G401 (cell line): ENCODE results near the gene PKP3. TPM values are rescaled to one million over a fixed set of nuclear protein-coding genes. Genes with fewer than 3 reads are reported as not detected.
"Not testable (repeated sequence)": the region's sequence is repeated elsewhere in the genome, so short reads cannot be mapped to it uniquely, and the experiment has no call there.

Source experiments
- DNase-seq: peaks from one replicate; pipeline ENCODE4 v3.0.0-alpha.2; 2015; ENCODE audit warnings: low spot score
- in situ Hi-C: cut with HindIII; loops from 2 replicates; pipeline ENCODE4 v1.10.0; 2016; ENCODE audit warnings: low sequenced_read_pairs, mixed read lengths
- total RNA-seq: library from RNA; depleted of rRNA; stranded (reverse); fragments of >200 nt; shearing (Covaris generic); gene quantifications from 2 replicates; pipeline ENCODE4 v1.2.3, GENCODE V29; 2014

Gene PKP3
- total RNA-seq, 1 experiment from 2014 or later = 1.1 TPM

GRCh38 chr11:389369-389768 lies 4.6 kb upstream of the PKP3 start:
- in situ Hi-C loops, DNase-seq: not testable (repeated sequence)

DNA sequence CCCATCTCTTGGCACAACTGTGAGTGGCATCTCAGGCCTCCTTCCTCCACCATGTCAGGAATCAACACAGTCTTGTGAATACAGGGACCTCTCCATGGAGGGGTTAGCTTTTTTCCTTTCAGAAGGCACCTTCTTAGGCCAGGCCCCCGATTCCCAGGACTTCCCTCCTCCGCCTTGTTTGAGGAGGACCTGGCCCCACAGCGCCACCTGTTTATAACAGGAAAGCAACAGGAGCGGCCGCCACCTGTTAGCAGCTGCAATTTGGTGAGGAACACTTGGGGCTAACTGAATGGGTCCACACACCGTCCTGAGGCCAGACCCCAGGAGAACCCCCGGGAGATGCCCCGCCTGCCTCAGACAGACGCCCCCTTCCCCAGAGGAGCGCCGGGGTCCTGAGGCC lies 3.8 kb upstream of the PKP3 start:
- in situ Hi-C loops = no loop called here
- no peak for DNase-seq

DNA sequence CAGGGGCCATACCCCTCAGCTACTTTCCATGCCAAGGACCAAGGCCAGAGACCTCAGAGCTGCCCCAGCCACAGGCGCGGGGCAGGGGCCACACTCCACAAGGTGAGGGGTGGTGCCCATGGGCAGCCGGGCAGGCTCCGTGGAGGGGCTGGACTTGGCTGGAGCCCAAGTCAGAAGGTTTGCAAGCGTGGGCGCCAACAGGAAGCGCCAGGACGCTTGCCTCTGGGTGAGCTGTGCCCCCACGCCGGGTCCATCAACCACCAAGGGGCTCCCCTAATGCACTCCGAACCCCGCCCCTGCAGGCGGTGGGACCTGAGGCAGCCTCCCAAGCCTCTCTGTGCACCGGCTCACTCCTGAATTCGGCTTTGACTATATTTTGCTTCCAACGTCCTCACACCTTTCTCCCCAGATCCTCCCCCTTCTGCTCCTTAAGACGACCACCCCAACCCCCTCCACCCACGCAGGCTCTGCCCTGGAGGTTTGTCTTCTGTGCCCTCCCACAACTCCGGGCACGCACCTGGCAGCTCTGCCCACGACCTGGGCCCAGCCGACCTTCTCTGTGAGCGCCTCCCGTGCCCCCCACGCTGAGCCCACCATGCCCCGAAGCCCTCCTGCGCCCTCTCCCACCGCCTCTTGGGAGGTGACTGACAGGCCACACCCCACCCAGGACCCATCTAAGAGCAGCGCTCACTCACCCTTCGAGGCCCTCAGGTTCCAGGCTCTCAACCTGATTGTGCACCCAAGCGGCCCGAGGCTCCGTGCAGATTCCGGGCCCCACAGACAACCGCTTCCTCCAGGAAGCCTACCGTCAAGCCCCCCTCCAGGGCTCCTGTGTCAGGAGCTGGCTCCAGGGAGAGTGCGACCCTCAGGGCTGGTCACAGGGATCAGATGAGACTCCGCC lies 2.6 kb upstream of the PKP3 start:
- no peak for DNase-seq
- in situ Hi-C loops = no loop called here

DNA sequence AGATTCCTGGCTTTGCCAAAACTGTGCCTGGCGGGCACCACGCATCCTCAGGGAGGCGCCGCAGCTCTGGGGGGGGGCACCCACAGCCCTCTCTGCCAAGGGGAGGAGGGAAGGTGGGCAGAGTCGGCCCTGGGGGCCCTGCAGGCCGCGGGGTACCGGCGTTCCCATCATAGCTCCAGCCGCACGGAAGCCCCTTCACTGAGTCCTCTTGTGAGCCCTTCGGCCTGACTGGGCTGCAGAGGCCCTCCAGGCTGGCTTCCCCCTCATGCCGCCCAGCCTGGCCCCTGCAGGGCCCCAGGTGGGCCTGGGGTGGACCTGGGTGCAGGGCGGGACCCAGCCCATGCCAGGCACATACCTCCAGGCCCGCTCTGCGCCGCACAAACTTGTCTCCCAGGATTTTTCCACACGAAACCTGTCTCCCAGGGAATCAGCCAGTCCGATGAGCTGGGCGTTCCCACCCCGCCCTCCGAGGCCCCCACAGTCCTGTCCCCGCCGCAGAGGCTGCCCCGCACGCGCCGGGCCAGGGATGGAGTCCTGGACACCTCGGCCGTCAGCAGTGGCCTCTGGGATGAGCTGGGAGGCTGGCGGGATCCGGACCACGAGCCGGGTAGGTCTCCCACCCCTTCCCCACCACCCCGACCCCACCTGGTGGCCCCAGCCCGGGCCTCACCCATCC lies 1.8 kb upstream of the PKP3 start:
- DNase-seq = no peak
- in situ Hi-C loops = no loop called here

- no peak for DNase-seq
- in situ Hi-C loops = no loop called here
Measured at GRCh38 chr11:393219-394033, 583 bp upstream of the PKP3 start.

DNA sequence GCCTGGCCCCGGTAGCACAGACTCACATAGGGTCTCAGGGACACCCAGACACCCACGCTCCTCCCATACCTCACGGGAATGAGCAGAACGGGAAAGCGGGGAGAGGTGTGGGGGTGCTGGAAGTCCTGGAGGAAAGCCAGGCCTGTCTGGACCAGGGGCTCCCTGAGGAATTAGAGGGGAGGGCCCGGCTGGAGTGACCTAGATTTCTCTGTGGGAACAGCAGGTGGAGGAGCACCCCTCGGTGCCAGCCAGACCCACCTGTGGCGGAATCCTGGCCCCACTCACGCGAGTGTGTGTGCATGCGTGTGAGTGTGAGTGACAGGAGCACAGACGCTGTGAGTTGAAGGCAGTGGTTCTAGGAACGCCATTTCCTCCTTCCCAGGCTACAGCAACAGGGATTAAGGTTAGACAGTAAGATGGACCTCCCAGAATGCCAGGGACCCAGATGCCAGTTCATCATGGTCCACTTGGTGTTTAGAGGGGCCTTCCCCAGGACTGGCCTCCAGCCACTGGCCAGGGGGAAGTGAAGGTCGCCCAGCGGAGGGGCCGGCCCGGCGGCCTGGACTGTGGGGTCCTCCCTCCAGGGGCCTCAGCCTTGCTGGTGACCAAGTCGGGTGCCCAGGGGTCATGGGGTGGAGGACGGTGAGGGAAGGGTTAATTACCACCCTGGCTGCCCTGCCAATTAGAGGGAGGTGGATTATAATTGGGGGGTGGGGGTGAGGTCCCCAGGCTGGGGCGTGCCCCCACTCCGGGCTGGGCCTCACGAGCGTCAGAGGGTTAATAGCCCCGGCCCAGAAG lies 1.0 kb downstream of the PKP3 start:
- in situ Hi-C loops = no loop called here
- DNase-seq = no peak

DNA sequence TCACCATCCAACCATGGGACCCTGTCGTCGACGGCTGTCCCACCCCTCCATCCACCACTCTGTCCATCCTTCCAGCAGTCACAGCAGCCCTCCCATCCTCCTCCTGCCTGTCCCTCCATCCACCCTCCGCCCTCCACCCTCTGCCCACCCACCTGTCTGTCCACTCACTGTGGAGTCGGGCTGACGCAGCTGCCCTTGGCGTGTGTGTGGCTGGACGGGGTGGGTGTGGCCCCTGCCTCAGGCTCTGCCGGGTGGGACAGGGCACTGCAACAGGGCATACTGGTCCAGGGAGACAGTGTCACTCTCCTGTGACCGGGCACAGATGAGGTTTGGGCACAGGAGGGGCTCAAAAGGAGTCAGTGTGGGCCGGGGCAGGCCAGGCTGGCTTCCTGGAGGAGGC lies 1.9 kb downstream of the PKP3 start:
- no peak for DNase-seq

DNA sequence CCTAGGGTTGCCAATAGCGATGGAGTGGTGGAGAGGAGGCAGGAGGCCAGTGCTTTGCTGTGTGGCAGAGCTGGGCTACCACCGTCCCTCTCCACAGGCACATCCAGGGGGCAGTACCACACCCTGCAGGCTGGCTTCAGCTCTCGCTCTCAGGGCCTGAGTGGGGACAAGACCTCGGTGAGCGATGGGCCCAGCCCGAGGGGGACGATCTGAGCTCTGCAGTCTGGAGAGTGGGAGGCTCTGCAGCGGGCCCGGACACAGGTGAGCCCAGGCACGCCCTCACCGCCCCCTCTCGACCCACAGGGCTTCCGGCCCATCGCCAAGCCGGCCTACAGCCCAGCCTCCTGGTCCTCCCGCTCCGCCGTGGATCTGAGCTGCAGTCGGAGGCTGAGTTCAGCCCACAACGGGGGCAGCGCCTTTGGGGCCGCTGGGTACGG lies 2.5 kb downstream of the PKP3 start:
- peak; percentile 22 for DNase-seq
- in situ Hi-C loops = no loop called here

More for the DNA sequence above, 1.9 kb downstream of the PKP3 start:
- in situ Hi-C loops = no loop called here

GRCh38 chr11:396948-397548 lies 3.0 kb downstream of the PKP3 start:
- in situ Hi-C loops = no loop called here
- DNase-seq = peak; percentile 69

DNA sequence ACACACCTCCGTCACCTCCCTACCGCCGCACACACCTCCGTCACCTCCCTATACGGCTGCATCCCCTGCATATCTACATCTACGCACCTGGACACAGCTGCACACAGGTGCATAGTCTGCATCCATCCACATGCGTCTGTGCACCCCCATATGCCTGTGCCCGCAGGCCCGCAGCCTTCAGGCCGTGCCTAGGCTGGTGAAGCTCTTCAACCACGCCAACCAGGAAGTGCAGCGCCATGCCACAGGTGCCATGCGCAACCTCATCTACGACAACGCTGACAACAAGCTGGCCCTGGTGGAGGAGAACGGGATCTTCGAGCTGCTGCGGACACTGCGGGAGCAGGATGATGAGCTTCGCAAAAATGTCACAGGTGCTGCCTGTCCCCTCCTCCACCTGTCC lies 4.8 kb downstream of the PKP3 start:
- in situ Hi-C loops = no loop called here
- DNase-seq = no peak

GRCh38 chr11:399731-400211 lies 5.8 kb downstream of the PKP3 start:
- no peak for DNase-seq
- in situ Hi-C loops = no loop called here

- no peak for DNase-seq
- in situ Hi-C loops = no loop called here
Measured at GRCh38 chr11:400241-400689, 6.3 kb downstream of the PKP3 start.

- DNase-seq, in situ Hi-C loops: not testable (repeated sequence)
Measured at GRCh38 chr11:401196-401595, 7.2 kb downstream of the PKP3 start.

- in situ Hi-C loops = no loop called here
- no peak for DNase-seq
Measured at GRCh38 chr11:403021-403760, 9.2 kb downstream of the PKP3 start.

GRCh38 chr11:403761-404431 lies 9.9 kb downstream of the PKP3 start:
- DNase-seq = no peak
- in situ Hi-C loops = no loop called here

GRCh38 chr11:404551-405264 lies 10.7 kb downstream of the PKP3 start:
- DNase-seq = no peak
- in situ Hi-C loops = no loop called here
